NB4 (cell line): ENCODE measurements around the gene XK.

Source experiments
- MYC ChIP-seq: IDR thresholded peaks from 2 replicates; pipeline ENCODE4 v1.6.1; 2011; ENCODE audit warnings: low read depth, low read length
- POLR2A ChIP-seq: IDR thresholded peaks from 2 replicates; pipeline ENCODE4 v1.6.1; 2011; ENCODE audit warnings: mild to moderate bottlenecking; ENCODE audit not compliant: insufficient read length; ENCODE audit errors: extremely low read depth
- TF ChIP-seq, protein P1 (sequence below): IDR thresholded peaks from one replicate; pipeline ENCODE4 v1.5.1; 2012; ENCODE audit warnings: low read depth, low read length
- TF ChIP-seq, protein P2 (sequence below): IDR thresholded peaks from 2 replicates; pipeline ENCODE4 v1.6.1; 2011; ENCODE audit warnings: low read depth, low read length

DNA sequence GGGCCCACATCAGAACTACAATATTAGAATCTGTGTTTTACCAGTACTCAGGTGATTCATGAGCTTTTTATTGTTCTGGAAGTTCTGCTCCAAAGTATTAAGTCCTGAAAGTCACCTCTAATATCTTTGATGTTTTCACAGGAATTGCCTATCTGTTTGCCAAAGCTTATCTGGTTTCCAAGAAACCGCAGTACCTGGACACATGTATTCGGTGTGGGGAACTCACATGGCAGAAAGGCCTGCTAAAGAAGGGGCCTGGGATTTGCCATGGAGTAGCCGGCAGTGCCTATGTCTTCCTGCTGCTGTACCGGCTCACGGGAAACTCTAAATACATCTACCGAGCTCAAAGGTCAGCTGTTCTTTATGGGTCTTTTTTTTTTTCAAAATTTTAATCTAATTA lies 18.4 kb upstream of the XK start:
- TF ChIP-seq, protein P1, sequence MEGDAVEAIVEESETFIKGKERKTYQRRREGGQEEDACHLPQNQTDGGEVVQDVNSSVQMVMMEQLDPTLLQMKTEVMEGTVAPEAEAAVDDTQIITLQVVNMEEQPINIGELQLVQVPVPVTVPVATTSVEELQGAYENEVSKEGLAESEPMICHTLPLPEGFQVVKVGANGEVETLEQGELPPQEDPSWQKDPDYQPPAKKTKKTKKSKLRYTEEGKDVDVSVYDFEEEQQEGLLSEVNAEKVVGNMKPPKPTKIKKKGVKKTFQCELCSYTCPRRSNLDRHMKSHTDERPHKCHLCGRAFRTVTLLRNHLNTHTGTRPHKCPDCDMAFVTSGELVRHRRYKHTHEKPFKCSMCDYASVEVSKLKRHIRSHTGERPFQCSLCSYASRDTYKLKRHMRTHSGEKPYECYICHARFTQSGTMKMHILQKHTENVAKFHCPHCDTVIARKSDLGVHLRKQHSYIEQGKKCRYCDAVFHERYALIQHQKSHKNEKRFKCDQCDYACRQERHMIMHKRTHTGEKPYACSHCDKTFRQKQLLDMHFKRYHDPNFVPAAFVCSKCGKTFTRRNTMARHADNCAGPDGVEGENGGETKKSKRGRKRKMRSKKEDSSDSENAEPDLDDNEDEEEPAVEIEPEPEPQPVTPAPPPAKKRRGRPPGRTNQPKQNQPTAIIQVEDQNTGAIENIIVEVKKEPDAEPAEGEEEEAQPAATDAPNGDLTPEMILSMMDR: no peak
- TF ChIP-seq POLR2A (no peak), MYC (no peak)
- TF ChIP-seq, protein P2, sequence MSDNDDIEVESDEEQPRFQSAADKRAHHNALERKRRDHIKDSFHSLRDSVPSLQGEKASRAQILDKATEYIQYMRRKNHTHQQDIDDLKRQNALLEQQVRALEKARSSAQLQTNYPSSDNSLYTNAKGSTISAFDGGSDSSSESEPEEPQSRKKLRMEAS: no peak
